ENCODE measurements around the gene PBX3. TPM values are rescaled to one million over a fixed set of nuclear protein-coding genes. Genes with fewer than 3 reads are reported as not detected.

PBX3 gene
- total and polyA plus RNA-seq, 2 experiments from 2014 or later = 133 to 134 TPM

DNA sequence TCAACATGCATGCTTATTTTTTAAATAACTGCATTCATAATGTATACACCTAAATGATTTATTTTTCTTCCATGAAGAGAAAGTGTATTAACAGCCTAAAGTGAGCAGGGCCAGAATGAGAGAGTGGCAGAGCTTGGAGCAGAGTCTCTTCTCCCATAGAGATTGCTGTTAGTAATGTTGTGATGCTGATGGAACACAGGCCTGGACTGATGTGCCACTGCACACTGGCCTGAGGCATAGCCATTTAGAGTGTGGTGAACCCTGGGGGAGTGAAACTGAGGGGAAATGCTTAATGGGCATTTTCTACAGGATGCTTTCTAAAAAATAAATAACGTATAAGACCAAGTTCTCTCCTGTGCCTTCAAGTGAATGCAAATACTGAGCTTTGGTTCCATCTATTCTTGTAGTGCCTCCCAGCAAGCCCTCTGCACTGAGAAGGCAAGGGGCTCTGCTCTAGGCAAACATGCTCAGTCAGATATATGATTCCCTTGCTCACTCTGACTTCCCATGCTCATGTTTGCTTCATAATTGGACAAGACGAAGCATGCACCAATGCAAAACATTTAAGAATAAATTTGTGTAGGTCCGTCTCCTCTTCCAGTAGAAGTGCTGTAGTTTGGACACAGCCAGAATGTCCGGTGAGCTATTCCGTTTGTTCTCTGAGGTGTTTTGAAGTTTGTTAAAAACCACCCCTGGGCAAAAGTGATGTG lies 185.7 kb downstream of the PBX3 start:
- Histone ChIP-seq H3K27ac (peak overlapping the region; percentile 39), H3K4me1 (ENCODE audit: low read depth) (peaks cover 6% of the 10 kb centered on the region), H3K9me3 (ENCODE audit: low read depth) (no peaks in the 10 kb centered on the region), H3K27me3 (no peaks in the 10 kb centered on the region), H3K4me3 (no peak overlapping the region), H3K36me3 (peaks cover 50% of the 10 kb centered on the region)
- no peak for DNase-seq (ENCODE audit: low read depth in 1 of 2, low spot score in 1 of 2)
- TF ChIP-seq, protein P1, sequence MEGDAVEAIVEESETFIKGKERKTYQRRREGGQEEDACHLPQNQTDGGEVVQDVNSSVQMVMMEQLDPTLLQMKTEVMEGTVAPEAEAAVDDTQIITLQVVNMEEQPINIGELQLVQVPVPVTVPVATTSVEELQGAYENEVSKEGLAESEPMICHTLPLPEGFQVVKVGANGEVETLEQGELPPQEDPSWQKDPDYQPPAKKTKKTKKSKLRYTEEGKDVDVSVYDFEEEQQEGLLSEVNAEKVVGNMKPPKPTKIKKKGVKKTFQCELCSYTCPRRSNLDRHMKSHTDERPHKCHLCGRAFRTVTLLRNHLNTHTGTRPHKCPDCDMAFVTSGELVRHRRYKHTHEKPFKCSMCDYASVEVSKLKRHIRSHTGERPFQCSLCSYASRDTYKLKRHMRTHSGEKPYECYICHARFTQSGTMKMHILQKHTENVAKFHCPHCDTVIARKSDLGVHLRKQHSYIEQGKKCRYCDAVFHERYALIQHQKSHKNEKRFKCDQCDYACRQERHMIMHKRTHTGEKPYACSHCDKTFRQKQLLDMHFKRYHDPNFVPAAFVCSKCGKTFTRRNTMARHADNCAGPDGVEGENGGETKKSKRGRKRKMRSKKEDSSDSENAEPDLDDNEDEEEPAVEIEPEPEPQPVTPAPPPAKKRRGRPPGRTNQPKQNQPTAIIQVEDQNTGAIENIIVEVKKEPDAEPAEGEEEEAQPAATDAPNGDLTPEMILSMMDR (IDR thresholded peaks at IDR 0.05; ENCODE audit: low read depth, low read length) = no peak

GRCh38 chr9:125942125-125942524 lies 195.0 kb downstream of the PBX3 start:
- peak in 1 of 2 donors; percentile 9 for DNase-seq (ENCODE audit: low read depth in 1 of 2, low spot score in 1 of 2)
- Histone ChIP-seq H3K4me1 (ENCODE audit: low read depth) (no peaks in the 10 kb centered on the region), H3K36me3 (peaks cover 26% of the 10 kb centered on the region), H3K27me3 (no peaks in the 10 kb centered on the region), H3K27ac (no peak overlapping the region), H3K9me3 (ENCODE audit: low read depth) (no peaks in the 10 kb centered on the region), H3K4me3 (no peak overlapping the region)
- TF ChIP-seq, protein P1 (IDR thresholded peaks at IDR 0.05; ENCODE audit: low read depth, low read length) = no peak

GRCh38 chr9:125943831-125944230 lies 196.7 kb downstream of the PBX3 start:
- H3K36me3 ChIP-seq = peaks cover 16% of the 10 kb centered on the region
- no peaks in the 10 kb centered on the region for H3K27me3 ChIP-seq
- no peaks in the 10 kb centered on the region for H3K4me1 ChIP-seq (ENCODE audit: low read depth)
- no peak overlapping the region for H3K4me3 ChIP-seq
- TF ChIP-seq, protein P1 (IDR thresholded peaks at IDR 0.05; ENCODE audit: low read depth, low read length) = no peak
- H3K27ac ChIP-seq = no peak overlapping the region
- no peak for DNase-seq (ENCODE audit: low read depth in 1 of 2, low spot score in 1 of 2)
- H3K9me3 ChIP-seq (ENCODE audit: low read depth) = no peaks in the 10 kb centered on the region

- H3K36me3 ChIP-seq = peaks cover 5% of the 10 kb centered on the region
- H3K4me3 ChIP-seq = no peak overlapping the region
- H3K27ac ChIP-seq = no peak overlapping the region
- H3K4me1 ChIP-seq (ENCODE audit: low read depth) = no peaks in the 10 kb centered on the region
- no peaks in the 10 kb centered on the region for H3K27me3 ChIP-seq
- no peaks in the 10 kb centered on the region for H3K9me3 ChIP-seq (ENCODE audit: low read depth)
- TF ChIP-seq, protein P1 (IDR thresholded peaks at IDR 0.05; ENCODE audit: low read depth, low read length) = no peak
- no peak for DNase-seq (ENCODE audit: low read depth in 1 of 2, low spot score in 1 of 2)
Observed at GRCh38 chr9:125946397-125946796, 199.2 kb downstream of the PBX3 start.

DNA sequence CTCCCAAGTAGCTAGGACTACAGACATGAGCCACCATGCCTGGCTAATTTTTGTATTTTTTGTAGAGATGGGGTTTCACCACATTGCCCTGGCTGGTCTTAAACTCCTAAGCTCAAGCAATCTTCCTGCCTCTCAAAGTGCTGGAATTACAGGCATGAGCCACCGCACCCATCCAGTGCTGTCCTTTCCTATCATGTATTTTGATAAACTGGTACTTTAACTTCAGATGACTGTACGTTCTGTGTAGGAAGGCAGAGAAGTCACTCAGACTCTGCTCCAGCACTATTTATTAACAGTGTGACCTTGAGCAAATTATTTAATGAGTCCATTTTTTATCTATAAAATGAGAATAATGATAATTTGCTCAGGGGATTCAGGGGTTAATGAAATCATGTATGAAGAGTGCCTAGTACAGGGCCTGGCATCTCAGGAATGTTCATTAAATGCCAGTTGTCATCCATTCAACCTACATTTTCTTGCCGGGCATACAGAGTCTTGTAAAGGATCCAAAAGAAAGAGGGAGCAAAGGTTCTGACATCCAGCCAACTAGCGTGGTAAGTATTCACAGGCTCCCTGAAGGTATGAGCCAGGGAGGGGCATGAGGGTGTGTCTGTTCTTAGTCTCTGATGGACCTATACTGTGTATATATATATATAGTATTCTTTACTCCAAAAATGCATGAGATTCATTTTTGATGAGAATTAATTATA lies 201.9 kb downstream of the PBX3 start:
- peak in 1 of 2 donors; percentile 22 for DNase-seq (ENCODE audit: low read depth in 1 of 2, low spot score in 1 of 2)
- Histone ChIP-seq H3K27me3 (no peaks in the 10 kb centered on the region), H3K36me3 (peaks cover 2% of the 10 kb centered on the region), H3K9me3 (ENCODE audit: low read depth) (no peaks in the 10 kb centered on the region), H3K4me1 (ENCODE audit: low read depth) (no peaks in the 10 kb centered on the region), H3K4me3 (no peak overlapping the region), H3K27ac (no peak overlapping the region)
- TF ChIP-seq, protein P1 (IDR thresholded peaks at IDR 0.05; ENCODE audit: low read depth, low read length) = no peak
